ENCODE results near the gene ZDHHC20. TPM values are rescaled to one million over a fixed set of nuclear protein-coding genes. Genes with fewer than 3 reads are reported as not detected.

ZDHHC20 gene
- total RNA-seq, 1 donor from 2014 or later, result 49.2 TPM

GRCh38 chr13:21364916-21365315 is 94.2 kb downstream of the ZDHHC20 start:
- ATAC-seq (ENCODE audit: low read depth) (no peak), DNase-seq (no peak)
- Mint-ChIP-seq H3K4me1 (no peaks in the 10 kb centered on the region), H3K9me3 (no peaks in the 10 kb centered on the region), H3K27ac (no peak overlapping the region), H3K27me3 (no peaks in the 10 kb centered on the region), H3K4me3 (no peak overlapping the region), H3K36me3 (ENCODE audit: low read depth) (no peaks in the 10 kb centered on the region)
- no peak for TF ChIP-seq CTCF (IDR thresholded peaks at IDR 0.05)
- intact Hi-C loops (cut with micrococcal nuclease), result no loop called here
- POLR2A ChIA-PET, result no interaction called here
- CTCF ChIA-PET, result no interaction called here

- Mint-ChIP-seq H3K36me3 (ENCODE audit: low read depth) (no peaks in the 10 kb centered on the region), H3K4me1 (no peaks in the 10 kb centered on the region), H3K4me3 (no peak overlapping the region), H3K27me3 (no peaks in the 10 kb centered on the region), H3K9me3 (no peaks in the 10 kb centered on the region), H3K27ac (no peak overlapping the region)
- ATAC-seq (ENCODE audit: low read depth) (no peak), DNase-seq (no peak)
- ChIA-PET POLR2A (no interaction called here), CTCF (interaction anchor here (0.5 kb wide), 1 partner anchor 27 kb away, joined by 4 read pairs; no protein-coding TSS in a partner anchor)
- intact Hi-C loops (cut with micrococcal nuclease), result no loop called here
- no peak for TF ChIP-seq CTCF (IDR thresholded peaks at IDR 0.05)
Observed at GRCh38 chr13:21364357-21364756, 94.7 kb downstream of the ZDHHC20 start.

- no peak for TF ChIP-seq CTCF (IDR thresholded peaks at IDR 0.05)
- intact Hi-C loops (cut with micrococcal nuclease), result no loop called here
- ATAC-seq (ENCODE audit: low read depth) (no peak), DNase-seq (no peak)
- CTCF ChIA-PET, result interaction anchor here (1.0 kb wide), 1 partner anchor 13 kb away, joined by 3 read pairs; no protein-coding TSS in a partner anchor
- no peak overlapping the region for H3K27ac Mint-ChIP-seq
- no peaks in the 10 kb centered on the region for H3K4me1 Mint-ChIP-seq
- no peak overlapping the region for H3K4me3 Mint-ChIP-seq
- POLR2A ChIA-PET, result no interaction called here
- no peaks in the 10 kb centered on the region for H3K9me3 Mint-ChIP-seq
- no peaks in the 10 kb centered on the region for H3K36me3 Mint-ChIP-seq (ENCODE audit: low read depth)
- H3K27me3 Mint-ChIP-seq, result no peaks in the 10 kb centered on the region
Observed at GRCh38 chr13:21362741-21363140, 96.4 kb downstream of the ZDHHC20 start.

GRCh38 chr13:21361706-21362105 is 97.4 kb downstream of the ZDHHC20 start:
- Mint-ChIP-seq H3K27me3 (no peaks in the 10 kb centered on the region), H3K4me3 (no peak overlapping the region), H3K4me1 (no peaks in the 10 kb centered on the region), H3K27ac (no peak overlapping the region), H3K36me3 (ENCODE audit: low read depth) (no peaks in the 10 kb centered on the region), H3K9me3 (no peaks in the 10 kb centered on the region)
- POLR2A ChIA-PET, result no interaction called here
- DNase-seq (no peak), ATAC-seq (ENCODE audit: low read depth) (no peak)
- CTCF ChIA-PET, result no interaction called here
- no peak for TF ChIP-seq CTCF (IDR thresholded peaks at IDR 0.05)
- intact Hi-C loops (cut with micrococcal nuclease), result no loop called here

- ChIA-PET CTCF (no interaction called here), POLR2A (no interaction called here)
- Mint-ChIP-seq H3K36me3 (ENCODE audit: low read depth) (no peaks in the 10 kb centered on the region), H3K4me3 (no peak overlapping the region), H3K4me1 (no peaks in the 10 kb centered on the region), H3K27me3 (no peaks in the 10 kb centered on the region), H3K9me3 (no peaks in the 10 kb centered on the region), H3K27ac (no peak overlapping the region)
- ATAC-seq (ENCODE audit: low read depth) (no peak), DNase-seq (no peak)
- intact Hi-C loops (cut with micrococcal nuclease), result no loop called here
- TF ChIP-seq CTCF (IDR thresholded peaks at IDR 0.05), result no peak
Observed at GRCh38 chr13:21361123-21361522, 98.0 kb downstream of the ZDHHC20 start.

Measured in activated B cell treated with CpG ODN at 0.5 μM for 24 hours (primary cell).